GM19468 (cell line): ENCODE results near the gene IFITM10.

Source experiments
- ATAC-seq: cut with Tn5 transposase; IDR thresholded peaks from one replicate; pipeline ENCODE4 v1.9.1; 2021; ENCODE audit warnings: mild to moderate bottlenecking, moderate library complexity, moderate number of reproducible peaks; ENCODE audit not compliant: unreplicated experiment; ENCODE audit errors: extremely low read depth

IFITM10 gene

GRCh38 chr11:1753229-1753928, 3.0 kb upstream of the IFITM10 start:
- ATAC-seq, result no peak

GRCh38 chr11:1752907-1753228, 2.5 kb upstream of the IFITM10 start:
- no peak for ATAC-seq

GRCh38 chr11:1751999-1752906, 1.9 kb upstream of the IFITM10 start:
- no peak for ATAC-seq

GRCh38 chr11:1751531-1751921, 1.1 kb upstream of the IFITM10 start:
- no peak for ATAC-seq

GRCh38 chr11:1750840-1751530, 590 bp upstream of the IFITM10 start:
- ATAC-seq, result no peak

GRCh38 chr11:1749395-1750351, 722 bp downstream of the IFITM10 start:
- no peak for ATAC-seq

- ATAC-seq, result no peak
These were observed 1.6 kb downstream of the IFITM10 start for GRCh38 chr11:1748636-1749394.

GRCh38 chr11:1747753-1748635, 2.4 kb downstream of the IFITM10 start:
- ATAC-seq, result no peak

- ATAC-seq, result no peak
These were observed 3.2 kb downstream of the IFITM10 start for GRCh38 chr11:1746956-1747752.

GRCh38 chr11:1746511-1746931, 3.9 kb downstream of the IFITM10 start:
- ATAC-seq, result no peak

- no peak for ATAC-seq
These were observed 4.6 kb downstream of the IFITM10 start for GRCh38 chr11:1745701-1746320.

GRCh38 chr11:1744891-1745700, 5.3 kb downstream of the IFITM10 start:
- ATAC-seq, result no peak

GRCh38 chr11:1744137-1744886, 6.1 kb downstream of the IFITM10 start:
- ATAC-seq, result no peak

- no peak for ATAC-seq
These were observed 6.7 kb downstream of the IFITM10 start for GRCh38 chr11:1743585-1744136.

GRCh38 chr11:1742869-1743584, 7.4 kb downstream of the IFITM10 start:
- ATAC-seq, result no peak
